Keratinocyte (primary cell): ENCODE results near the gene CAMK2G. TPM values are rescaled to one million over a fixed set of nuclear protein-coding genes. Genes with fewer than 3 reads are reported as not detected.

Experiments
- DNase-seq: peaks from one replicate; pipeline ENCODE4 v3.0.0-alpha.2; 2011; ENCODE audit warnings: low read depth, missing footprints, low spot score
- FAIRE-seq: peaks from 2 replicates; lab custom pipeline; 2011; peaks lifted over from hg19 to GRCh38; lab: Jason Lieb, UNC
- H2AFZ ChIP-seq: 2 replicates; pipeline ENCODE4 v1.6.0; 2012; ENCODE audit warnings: low read length, control low read depth, inconsistent platforms; ENCODE audit not compliant: control insufficient read depth
- H3K27ac ChIP-seq: 2 replicates; pipeline ENCODE4 v1.5.1; 2011; ENCODE audit warnings: low read length; ENCODE audit not compliant: control insufficient read depth, insufficient read depth
- H3K27me3 ChIP-seq: 3 replicates; pipeline ENCODE4 v1.6.0; 2011; ENCODE audit warnings: low read length; ENCODE audit not compliant: control insufficient read depth, insufficient read depth; ENCODE audit errors: extremely low read depth
- H3K36me3 ChIP-seq, 2 experiments: 2 replicates in 1 of 2; 3 replicates in 1 of 2; pipeline ENCODE4 v1.5.1; 2011; ENCODE audit warnings: low read length in 2 of 2, mild to moderate bottlenecking in 1 of 2; ENCODE audit not compliant: control insufficient read depth in 2 of 2, insufficient read depth in 2 of 2; ENCODE audit errors: extremely low read depth in 1 of 2
- H3K4me1 ChIP-seq: 3 replicates; pipeline ENCODE4 v1.5.1; 2011; ENCODE audit warnings: low read length; ENCODE audit not compliant: control insufficient read depth, insufficient read depth; ENCODE audit errors: extremely low read depth
- H3K4me2 ChIP-seq: 3 replicates; pipeline ENCODE4 v1.6.0; 2011; ENCODE audit warnings: low read depth, low read length; ENCODE audit not compliant: control insufficient read depth, insufficient read depth; ENCODE audit errors: extremely low read depth
- H3K4me3 ChIP-seq, 3 experiments: fragments of 200-600 bp in 1 of 3; sonication (generic) in 1 of 3; 2 replicates in 2 of 3; 3 replicates in 1 of 3; pipeline ENCODE4 v1.5.1; 2011 to 2016; ENCODE audit warnings: low read length in 3 of 3, mild to moderate bottlenecking in 3 of 3, control low read depth in 2 of 3, inconsistent platforms in 1 of 3, low read depth in 1 of 3, mixed read lengths in 1 of 3, mixed run types in 1 of 3, moderate library complexity in 1 of 3; ENCODE audit not compliant: control insufficient read depth in 2 of 3, insufficient read depth in 2 of 3; ENCODE audit errors: extremely low read depth in 1 of 3
- H3K79me2 ChIP-seq: 2 replicates; pipeline ENCODE4 v1.6.0; 2012; ENCODE audit warnings: low read length; ENCODE audit not compliant: control insufficient read depth, insufficient read depth
- H3K9ac ChIP-seq: 3 replicates; pipeline ENCODE4 v1.6.0; 2011; ENCODE audit warnings: low read length; ENCODE audit not compliant: control insufficient read depth, insufficient read depth; ENCODE audit errors: extremely low read depth
- H3K9me1 ChIP-seq: 3 replicates; pipeline ENCODE4 v1.6.0; 2011; ENCODE audit warnings: low read length; ENCODE audit not compliant: control insufficient read depth, insufficient read depth; ENCODE audit errors: extremely low read depth
- H3K9me3 ChIP-seq: 2 replicates; pipeline ENCODE4 v1.5.1; 2012; ENCODE audit warnings: low read depth, low read length; ENCODE audit not compliant: control insufficient read depth
- H4K20me1 ChIP-seq: 3 replicates; pipeline ENCODE4 v1.6.0; 2011; ENCODE audit warnings: low read length; ENCODE audit not compliant: control insufficient read depth, insufficient read depth; ENCODE audit errors: extremely low read depth
- EZH2 ChIP-seq: IDR thresholded peaks from one replicate; pipeline ENCODE4 v1.6.1; 2012; ENCODE audit warnings: inconsistent platforms, mild to moderate bottlenecking, low read length, moderate library complexity
- dilution Hi-C: fragments of 300-500 bp; cut with MboI; formaldehyde crosslinking; loops from one replicate; pipeline ENCODE4 v1.7.0; 2020; ENCODE audit warnings: low sequenced_read_pairs; ENCODE audit not compliant: extremely low pct_ligation_motif_present
- polyA plus RNA-seq, 5 experiments: library from polyadenylated mRNA; depleted of rRNA in 3 of 5; stranded (reverse) in 3 of 5; stranded (forward) in 1 of 5; unstranded in 1 of 5; fragments of >200 nt; gene quantifications; 1 replicate in 1 of 5; 2 replicates in 3 of 5; 3 replicates in 1 of 5; pipeline versions ENCODE4 v1.2.1 to v1.2.3, GENCODE V29; 2011 to 2012; ENCODE audit warnings: missing spikeins in 2 of 5, low read depth in 1 of 5, low replicate concordance in 1 of 5
- TF ChIP-seq, protein P1 (sequence below), 3 experiments: IDR thresholded peaks in 1 of 3; conservative IDR thresholded peaks in 1 of 3; optimal IDR thresholded peaks in 1 of 3; 2 replicates in 2 of 3; 3 replicates in 1 of 3; pipeline versions ENCODE3 to v1.5.1; 2011; ENCODE audit warnings: low read length in 3 of 3, mild to moderate bottlenecking in 3 of 3, moderate library complexity in 2 of 3, control low read depth in 1 of 3, inconsistent platforms in 1 of 3; ENCODE audit not compliant: insufficient read depth in 2 of 3; ENCODE audit errors: extremely low read depth in 1 of 3

The CAMK2G gene
- polyA plus RNA-seq, 1 donor (not counting 4 experiments of a cell fraction or from before 2014, with no cell fraction given) = 17.6 TPM

DNA sequence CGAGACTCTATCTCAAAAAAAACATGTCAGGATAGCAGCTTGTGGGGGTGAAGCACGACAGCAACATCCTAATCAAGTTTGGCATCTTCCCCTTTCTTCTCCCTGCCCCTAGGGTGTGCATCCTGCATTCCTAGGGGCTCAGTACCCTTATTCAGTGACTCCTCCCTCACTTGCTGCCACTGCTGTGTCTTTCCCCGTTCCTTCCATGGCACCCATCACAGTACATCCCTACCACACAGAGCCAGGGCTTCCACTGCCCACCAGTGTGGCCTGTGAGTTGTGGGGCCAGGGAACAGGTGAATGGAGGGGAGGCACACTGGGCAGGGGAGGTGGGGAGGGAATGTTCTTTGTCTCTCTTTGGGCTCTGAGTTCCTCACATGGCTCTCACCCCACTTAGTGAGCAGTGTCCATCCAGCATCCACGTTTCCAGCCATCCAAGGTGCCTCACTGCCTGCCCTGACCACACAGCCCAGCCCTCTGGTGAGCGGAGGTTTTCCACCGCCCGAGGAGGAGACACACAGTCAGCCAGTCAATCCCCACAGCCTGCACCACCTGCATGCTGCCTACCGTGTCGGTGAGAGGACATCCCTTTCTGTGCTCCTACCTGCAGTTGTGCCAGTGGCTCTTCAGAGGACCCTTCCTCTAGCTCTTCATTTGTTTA lies 74.3 kb downstream of the CAMK2G start:
- Histone ChIP-seq H4K20me1 (no peaks in the 10 kb centered on the region), H3K4me1 (no peaks in the 10 kb centered on the region), H3K9me3 (no peaks in the 10 kb centered on the region), H3K9ac (no peak overlapping the region), H3K27ac (no peak overlapping the region), H3K9me1 (no peaks in the 10 kb centered on the region), H2AFZ (no peak overlapping the region), H3K36me3 (peaks cover 46 to 61% of the 10 kb centered on the region in 2 experiments), H3K79me2 (no peaks in the 10 kb centered on the region), H3K4me2 (no peak overlapping the region), H3K4me3 (no peak overlapping the region), H3K27me3 (no peaks in the 10 kb centered on the region)
- dilution Hi-C loops = no loop called here
- no peak for FAIRE-seq
- no peak for TF ChIP-seq EZH2
- DNase-seq = no peak

DNA sequence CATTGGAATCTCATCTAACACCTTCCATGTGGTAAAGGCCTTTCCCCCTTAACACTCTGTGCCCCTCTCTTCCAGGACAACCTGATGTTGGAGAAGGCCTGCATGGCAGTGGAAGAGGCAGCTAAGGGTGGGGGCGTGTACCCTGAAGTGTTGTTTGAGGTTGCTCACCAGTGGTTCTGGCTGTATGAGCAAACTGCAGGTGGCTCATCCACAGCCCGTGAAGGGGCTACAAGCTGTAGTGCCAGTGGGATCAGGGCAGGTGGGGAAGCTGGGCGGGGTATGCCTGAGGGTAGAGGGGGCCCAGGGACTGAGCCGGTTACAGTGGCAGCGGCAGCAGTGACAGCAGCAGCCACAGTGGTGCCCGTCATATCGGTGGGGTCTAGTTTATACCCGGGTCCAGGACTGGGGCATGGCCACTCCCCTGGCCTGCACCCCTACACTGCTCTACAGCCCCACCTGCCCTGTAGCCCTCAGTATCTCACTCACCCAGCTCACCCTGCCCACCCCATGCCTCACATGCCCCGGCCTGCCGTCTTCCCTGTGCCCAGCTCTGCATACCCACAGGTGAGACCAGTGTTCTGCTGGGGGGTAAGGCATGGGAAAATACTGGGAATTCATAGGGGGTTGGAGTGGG lies 75.3 kb downstream of the CAMK2G start:
- FAIRE-seq = no peak
- no peak overlapping the region for H3K9ac ChIP-seq

More for the DNA sequence above, 75.3 kb downstream of the CAMK2G start:
- Histone ChIP-seq H3K27ac (no peak overlapping the region), H3K79me2 (no peaks in the 10 kb centered on the region), H2AFZ (no peak overlapping the region), H3K4me1 (no peaks in the 10 kb centered on the region), H4K20me1 (peaks cover 4% of the 10 kb centered on the region), H3K4me2 (no peak overlapping the region), H3K36me3 (peaks cover 51 to 69% of the 10 kb centered on the region in 2 experiments), H3K9me3 (no peaks in the 10 kb centered on the region), H3K4me3 (no peak overlapping the region), H3K9me1 (peaks cover 3% of the 10 kb centered on the region), H3K27me3 (no peaks in the 10 kb centered on the region)
- DNase-seq = no peak
- no peak for TF ChIP-seq EZH2
- TF ChIP-seq, protein P1, sequence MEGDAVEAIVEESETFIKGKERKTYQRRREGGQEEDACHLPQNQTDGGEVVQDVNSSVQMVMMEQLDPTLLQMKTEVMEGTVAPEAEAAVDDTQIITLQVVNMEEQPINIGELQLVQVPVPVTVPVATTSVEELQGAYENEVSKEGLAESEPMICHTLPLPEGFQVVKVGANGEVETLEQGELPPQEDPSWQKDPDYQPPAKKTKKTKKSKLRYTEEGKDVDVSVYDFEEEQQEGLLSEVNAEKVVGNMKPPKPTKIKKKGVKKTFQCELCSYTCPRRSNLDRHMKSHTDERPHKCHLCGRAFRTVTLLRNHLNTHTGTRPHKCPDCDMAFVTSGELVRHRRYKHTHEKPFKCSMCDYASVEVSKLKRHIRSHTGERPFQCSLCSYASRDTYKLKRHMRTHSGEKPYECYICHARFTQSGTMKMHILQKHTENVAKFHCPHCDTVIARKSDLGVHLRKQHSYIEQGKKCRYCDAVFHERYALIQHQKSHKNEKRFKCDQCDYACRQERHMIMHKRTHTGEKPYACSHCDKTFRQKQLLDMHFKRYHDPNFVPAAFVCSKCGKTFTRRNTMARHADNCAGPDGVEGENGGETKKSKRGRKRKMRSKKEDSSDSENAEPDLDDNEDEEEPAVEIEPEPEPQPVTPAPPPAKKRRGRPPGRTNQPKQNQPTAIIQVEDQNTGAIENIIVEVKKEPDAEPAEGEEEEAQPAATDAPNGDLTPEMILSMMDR (optimal IDR thresholded peaks at IDR 0.05 in 1 of 3, IDR thresholded peaks at IDR 0.05 in 1 of 3, conservative IDR thresholded peaks at IDR 0.05 in 1 of 3; ENCODE audit: extremely low read depth in 1 of 3, insufficient read depth in 2 of 3, low read length in 3 of 3) = no peak
- dilution Hi-C loops = no loop called here
